Activated CD4-positive, alpha-beta T cell treated with anti-CD3 and anti-CD28 coated beads for 36 hours (primary cell): ENCODE measurements around the gene HSD17B14. TPM values are rescaled to one million over a fixed set of nuclear protein-coding genes. Genes with fewer than 3 reads are reported as not detected.
"Not testable (repeated sequence)": the region's sequence is repeated elsewhere in the genome, so short reads cannot be mapped to it uniquely, and the experiment has no call there.

Source experiments
- ATAC-seq: fragments of 200-7000 bp; cut with Tn5 transposase; one replicate; pipeline ENCODE4 v1.10.0; 2021; ENCODE audit warnings: mild to moderate bottlenecking, moderate library complexity
- CTCF ChIA-PET: fragments of 350-600 bp; sonication (Branson Sonifier 250); formaldehyde crosslinking; loops from one replicate; lab custom pipeline; 2021; ENCODE audit warnings: antibody characterized with exemption; lab: Charles Lee
- POLR2A ChIA-PET: fragments of 350-600 bp; sonication (Branson Sonifier 250); formaldehyde crosslinking; loops from one replicate; lab custom pipeline; 2021; ENCODE audit warnings: antibody characterized with exemption, inconsistent platforms; lab: Charles Lee
- DNase-seq: peaks from one replicate; pipeline ENCODE4 v3.0.0-alpha.2; 2020
- H3K27ac Mint-ChIP-seq: one replicate; pipeline ENCODE4 v1.8.0; 2021; ENCODE audit warnings: mixed read lengths
- H3K27me3 Mint-ChIP-seq: one replicate; pipeline ENCODE4 v1.8.0; 2021; ENCODE audit warnings: mixed read lengths
- H3K36me3 Mint-ChIP-seq: one replicate; pipeline ENCODE4 v1.8.0; 2021; ENCODE audit warnings: low read depth, mixed read lengths
- H3K4me1 Mint-ChIP-seq: one replicate; pipeline ENCODE4 v1.8.0; 2021; ENCODE audit warnings: mixed read lengths
- H3K4me3 Mint-ChIP-seq: one replicate; pipeline ENCODE4 v1.8.0; 2021; ENCODE audit warnings: mild to moderate bottlenecking, moderate library complexity, mixed read lengths
- H3K9me3 Mint-ChIP-seq: one replicate; pipeline ENCODE4 v1.8.0; 2021; ENCODE audit warnings: low read depth, mixed read lengths
- intact Hi-C, 2 experiments: fragments of 100-400 bp; cut with DNase I in 1 of 2; cut with micrococcal nuclease in 1 of 2; formaldehyde crosslinking; loops; one replicate each; pipeline versions ENCODE4 v1.14.2 to v1.15.1; 2022 to 2024; cut with DNase I, micrococcal nuclease
- total RNA-seq, 2 experiments: library from RNA; stranded (reverse); gene quantifications; one replicate each; pipeline ENCODE4 v1.2.3, GENCODE V29; 2021

Gene HSD17B14
- total RNA-seq, 2 experiments from 2014 or later: 0.21 to 0.83 TPM

DNA sequence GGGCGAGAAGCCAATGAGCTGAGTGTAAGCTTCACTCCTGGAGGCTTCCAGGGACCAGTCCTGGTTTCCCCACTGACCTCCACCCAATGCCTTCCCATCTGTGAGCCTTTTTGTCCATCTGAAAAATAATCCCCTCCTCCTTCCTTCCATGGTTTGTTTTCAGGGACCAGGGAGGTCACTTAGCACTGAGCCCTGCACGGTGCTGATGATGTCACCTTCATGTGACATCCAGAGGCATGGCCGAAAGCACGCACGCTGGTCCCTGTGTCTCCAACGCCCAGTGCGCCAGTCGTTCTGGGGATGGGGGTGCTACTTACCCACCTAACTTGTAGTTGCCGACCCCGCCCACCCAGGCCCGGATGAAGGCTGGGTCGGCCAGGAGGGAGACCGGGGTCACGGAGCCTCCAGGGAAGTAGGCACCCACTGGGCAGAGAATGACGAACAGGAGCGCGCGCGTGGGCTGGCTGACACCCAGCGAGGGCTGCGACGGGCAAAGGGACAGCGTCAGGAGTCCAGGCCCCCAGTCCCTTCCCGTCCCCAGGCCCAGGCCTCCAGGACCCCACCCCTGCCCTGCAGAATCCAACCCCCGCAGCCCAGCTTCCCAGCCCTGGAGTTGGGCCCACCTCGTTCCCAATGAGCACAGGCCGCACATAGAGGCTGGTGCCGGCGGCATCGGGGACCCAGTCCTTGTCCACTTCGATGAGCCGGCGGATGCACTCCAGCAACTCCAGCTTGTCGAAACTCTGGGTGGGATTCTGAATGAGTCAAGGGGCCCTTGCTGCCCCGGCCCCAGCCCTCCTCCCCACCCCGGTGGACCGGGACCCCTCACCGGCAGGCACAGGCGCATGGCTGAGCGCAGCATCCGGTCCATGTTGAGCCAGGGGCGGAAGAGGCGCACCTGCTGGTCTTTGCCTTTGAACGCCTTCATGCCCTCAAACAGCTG is 36.7 kb downstream of the HSD17B14 start:
- Mint-ChIP-seq H3K4me1 (peaks cover 4% of the 10 kb centered on the region), H3K36me3 (peaks cover under 1% of the 10 kb centered on the region), H3K9me3 (no peaks in the 10 kb centered on the region), H3K27ac (no peak overlapping the region), H3K4me3 (no peak overlapping the region), H3K27me3 (no peaks in the 10 kb centered on the region)
- no peak for DNase-seq
- ChIA-PET POLR2A (no interaction called here), CTCF (interaction anchor here (1.2 kb wide), 1 partner anchor 10 kb away, joined by 7 read pairs; no protein-coding TSS in a partner anchor)
- no peak for ATAC-seq
- intact Hi-C loops: no loop called here

DNA sequence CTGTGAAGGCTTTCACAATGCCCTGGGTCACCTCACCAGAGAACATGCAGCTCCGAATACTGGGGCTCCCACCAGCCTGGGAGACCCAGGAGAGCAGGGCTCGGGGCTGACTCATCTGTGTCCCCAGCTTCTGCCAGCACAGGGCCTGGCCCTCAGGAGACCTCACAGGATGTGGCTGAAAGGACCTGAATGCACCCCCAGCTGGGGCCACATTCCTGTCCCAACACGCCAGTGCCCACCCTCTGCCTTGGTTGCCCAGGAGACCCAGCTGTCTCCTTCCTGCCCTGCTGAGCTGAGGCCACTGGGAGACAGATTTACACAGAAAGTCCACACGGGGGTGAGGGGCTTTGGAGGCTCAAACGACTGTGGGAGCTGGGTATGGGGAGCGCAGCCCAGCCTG is 37.4 kb downstream of the HSD17B14 start:
- intact Hi-C loops: no loop called here
- Mint-ChIP-seq H3K4me3 (no peak overlapping the region), H3K4me1 (peaks cover 7% of the 10 kb centered on the region), H3K9me3 (no peaks in the 10 kb centered on the region), H3K27ac (no peak overlapping the region), H3K36me3 (peaks cover 4% of the 10 kb centered on the region), H3K27me3 (no peaks in the 10 kb centered on the region)
- DNase-seq (no peak), ATAC-seq (no peak)
- POLR2A ChIA-PET: no interaction called here
- CTCF ChIA-PET: interaction anchor here (0.6 to 1.2 kb wide), 2 partner anchors 9 to 108 kb away, joined by 4 to 7 read pairs; no protein-coding TSS in a partner anchor

- Mint-ChIP-seq H3K27me3 (no peaks in the 10 kb centered on the region), H3K9me3 (no peaks in the 10 kb centered on the region), H3K4me3 (no peak overlapping the region), H3K36me3 (peaks cover 4% of the 10 kb centered on the region), H3K27ac (no peak overlapping the region), H3K4me1 (peaks cover 7% of the 10 kb centered on the region)
- ChIA-PET POLR2A (no interaction called here), CTCF (interaction anchor here (1.0 to 1.3 kb wide), 2 partner anchors 9 to 14 kb away, joined by 3 read pairs; partner anchors contain the start of gene BCAT2)
- ATAC-seq (no peak), DNase-seq (no peak)
- intact Hi-C loops: no loop called here
Observed at GRCh38 chr19:48797103-48797502, 39.2 kb downstream of the HSD17B14 start.

DNA sequence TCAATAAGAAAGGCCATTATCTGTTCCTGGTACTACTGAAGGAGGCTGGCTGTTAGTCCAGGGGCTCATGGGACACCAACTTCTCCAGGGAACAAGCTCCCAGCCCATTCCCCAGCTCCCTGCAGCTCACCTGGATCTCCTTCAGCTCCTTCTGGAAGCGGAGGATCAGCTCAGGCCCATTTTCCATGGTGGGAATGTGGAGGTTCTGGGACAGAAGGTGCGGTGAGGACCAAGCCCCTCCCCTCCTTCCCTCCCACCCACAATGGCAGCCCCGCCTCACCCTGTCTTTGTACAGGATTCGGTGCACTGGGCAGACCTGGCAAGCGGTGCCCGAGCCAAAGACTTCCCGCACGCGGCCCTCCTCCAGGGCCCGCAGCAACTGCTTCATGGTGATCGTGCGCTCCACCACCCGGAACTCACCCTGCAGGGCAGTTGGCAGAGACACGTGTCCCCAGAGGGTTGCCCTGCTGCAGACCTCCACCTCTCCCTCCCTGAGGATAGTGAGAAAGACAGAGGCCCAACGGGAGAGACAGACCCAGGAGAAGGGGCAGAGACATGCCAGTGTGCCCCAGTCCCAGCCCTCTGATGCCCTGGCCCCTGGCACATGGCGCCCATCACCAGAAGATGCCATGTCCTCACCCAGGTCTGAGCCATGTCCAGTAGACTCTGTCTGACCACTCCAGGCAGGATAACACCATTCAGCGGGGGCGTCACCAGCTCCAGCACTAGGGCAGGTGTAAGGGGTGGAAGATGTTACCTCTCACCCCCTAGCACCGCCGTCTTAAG is 39.8 kb downstream of the HSD17B14 start:
- ChIA-PET CTCF (interaction anchor here (0.7 to 3.5 kb wide), 8 partner anchors 9 to 46 kb away, joined by 3 to 44 read pairs (median 3); partner anchors contain the start of genes BCAT2 and HSD17B14), POLR2A (no interaction called here)
- Mint-ChIP-seq H3K27ac (no peak overlapping the region), H3K4me3 (no peak overlapping the region), H3K4me1 (peaks cover 7% of the 10 kb centered on the region), H3K27me3 (no peaks in the 10 kb centered on the region), H3K36me3 (peaks cover 4% of the 10 kb centered on the region), H3K9me3 (no peaks in the 10 kb centered on the region)
- ATAC-seq (no peak), DNase-seq (no peak)
- intact Hi-C loops: no loop called here

DNA sequence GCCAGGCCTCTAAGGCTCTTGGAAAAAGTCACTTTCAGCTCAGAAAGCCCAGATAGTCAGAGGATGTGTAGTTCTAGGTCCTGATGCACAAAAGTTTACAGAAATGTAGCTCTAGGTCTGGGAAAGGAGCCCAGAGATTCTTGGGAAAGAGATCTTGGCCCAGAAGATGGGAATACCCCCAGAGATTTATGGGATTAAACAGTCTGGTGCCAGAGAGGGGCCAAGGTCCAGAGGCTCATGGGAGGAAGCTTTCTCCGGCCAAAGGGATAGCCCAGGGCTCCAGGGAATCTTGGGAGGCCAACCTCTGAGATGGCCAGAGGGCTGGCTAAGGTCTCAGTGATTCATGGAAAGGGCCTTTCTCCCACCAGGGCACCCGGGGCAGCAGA is 40.6 kb downstream of the HSD17B14 start:
- Mint-ChIP-seq H3K4me3 (peak overlapping the region; percentile 70), H3K27me3 (no peaks in the 10 kb centered on the region), H3K27ac (peak overlapping the region; percentile 82), H3K4me1 (peaks cover 7% of the 10 kb centered on the region), H3K9me3 (no peaks in the 10 kb centered on the region), H3K36me3 (peaks cover 4% of the 10 kb centered on the region)
- intact Hi-C loops: loop anchor here (1.0 kb wide), 11 partner anchors 16 to 176 kb away; partner anchors contain the start of genes BAX (in 1 of the 2), BCAT2 (in 1 of the 2), CA11 (in 1 of the 2) and NUCB1 (in 1 of the 2)
- ATAC-seq (no peak), DNase-seq (no peak)
- ChIA-PET CTCF (interaction anchor here (0.6 to 3.5 kb wide), 36 partner anchors 9 to 432 kb away, joined by 3 to 44 read pairs (median 5); partner anchors contain the start of genes BCAT2, CA11, DHDH and GYS1), POLR2A (interaction anchor here (0.7 to 1.1 kb wide), 3 partner anchors 11 to 172 kb away, joined by 3 to 4 read pairs (median 4); no protein-coding TSS in a partner anchor)

GRCh38 chr19:48795055-48795684 is 41.1 kb downstream of the HSD17B14 start:
- H3K9me3 Mint-ChIP-seq: no peaks in the 10 kb centered on the region
- H3K36me3 Mint-ChIP-seq: peaks cover 4% of the 10 kb centered on the region
- ChIA-PET CTCF (interaction anchor here (0.6 to 3.5 kb wide), 39 partner anchors 10 to 431 kb away, joined by 3 to 44 read pairs (median 5); partner anchors contain the start of genes BCAT2, CA11, DHDH and GYS1), POLR2A (interaction anchor here (0.7 to 1.1 kb wide), 3 partner anchors 12 to 173 kb away, joined by 3 to 4 read pairs (median 4); no protein-coding TSS in a partner anchor)
- DNase-seq (peak; percentile 91), ATAC-seq (peak; percentile 99)
- intact Hi-C loops: loop anchor here (1.0 kb wide), 11 partner anchors 16 to 176 kb away; partner anchors contain the start of genes BAX (in 1 of the 2), BCAT2 (in 1 of the 2), CA11 (in 1 of the 2) and NUCB1 (in 1 of the 2)
- no peaks in the 10 kb centered on the region for H3K27me3 Mint-ChIP-seq
- peak overlapping the region; percentile 82 for H3K27ac Mint-ChIP-seq
- peaks cover 7% of the 10 kb centered on the region for H3K4me1 Mint-ChIP-seq
- H3K4me3 Mint-ChIP-seq: peak overlapping the region; percentile 70

DNA sequence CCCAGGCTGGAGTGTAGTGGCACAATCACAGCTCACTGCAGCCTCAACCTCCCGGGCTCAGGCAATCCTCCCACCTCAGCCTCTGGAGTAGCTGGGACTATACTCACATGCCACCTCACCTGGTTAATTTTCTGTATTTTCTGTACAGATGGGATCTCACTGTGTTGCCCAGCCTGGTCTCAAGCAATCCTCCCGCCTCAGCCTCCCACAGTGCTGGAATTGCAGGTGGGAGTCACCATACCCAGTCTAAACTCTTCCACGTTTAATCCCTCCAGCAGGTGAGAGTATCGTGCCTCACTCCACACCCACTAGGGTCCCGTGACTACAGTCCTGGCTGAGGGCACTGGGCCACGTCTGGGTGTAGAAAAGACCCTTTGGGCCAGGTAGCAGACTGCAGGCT is 42.0 kb downstream of the HSD17B14 start:
- no peak overlapping the region for H3K27ac Mint-ChIP-seq
- ChIA-PET POLR2A (no interaction called here), CTCF (interaction anchor here (0.6 to 3.5 kb wide), 8 partner anchors 34 to 200 kb away, joined by 3 to 44 read pairs (median 9); partner anchors contain the start of genes HSD17B14 and RUVBL2)
- DNase-seq: no peak
- H3K4me1 Mint-ChIP-seq: peaks cover 7% of the 10 kb centered on the region
- H3K9me3 Mint-ChIP-seq: no peaks in the 10 kb centered on the region
- H3K4me3 Mint-ChIP-seq: peak overlapping the region; percentile 70
- H3K27me3 Mint-ChIP-seq: no peaks in the 10 kb centered on the region
- peaks cover 4% of the 10 kb centered on the region for H3K36me3 Mint-ChIP-seq
- no peak for ATAC-seq
- intact Hi-C loops: no loop called here

DNA sequence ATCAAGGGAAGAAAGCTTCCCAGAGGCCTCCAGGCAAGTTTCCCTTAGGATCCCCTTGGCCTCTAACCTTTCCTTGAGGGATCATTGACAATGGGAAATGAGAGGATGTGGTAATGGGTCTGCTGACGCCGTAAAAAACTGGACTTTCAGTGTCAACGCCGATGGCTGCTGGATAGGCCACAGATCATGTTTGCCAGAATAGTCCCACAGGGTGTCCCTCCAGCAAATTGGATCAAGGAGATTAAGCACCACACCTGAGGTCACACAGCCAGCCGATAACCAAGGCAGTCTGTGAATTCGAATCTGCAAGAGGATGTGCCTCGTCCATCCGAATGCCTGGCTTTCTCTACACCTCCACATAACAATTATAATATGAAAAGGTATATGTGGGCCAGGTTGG is 43.0 kb downstream of the HSD17B14 start:
- CTCF ChIA-PET: interaction anchor here (1.8 to 3.5 kb wide), 3 partner anchors 35 to 201 kb away, joined by 3 to 44 read pairs (median 8); partner anchors contain the start of gene RUVBL2
- peaks cover 4% of the 10 kb centered on the region for H3K36me3 Mint-ChIP-seq
- no peak for ATAC-seq
- no peak overlapping the region for H3K27ac Mint-ChIP-seq
- intact Hi-C loops: no loop called here
- POLR2A ChIA-PET: no interaction called here
- H3K4me1 Mint-ChIP-seq: peaks cover 7% of the 10 kb centered on the region
- no peaks in the 10 kb centered on the region for H3K27me3 Mint-ChIP-seq
- H3K4me3 Mint-ChIP-seq: no peak overlapping the region
- no peaks in the 10 kb centered on the region for H3K9me3 Mint-ChIP-seq
- no peak for DNase-seq

- intact Hi-C loops: loop anchor here in 1 of 2 experiments (10.0 kb wide), 1 partner anchor 417 kb away; no protein-coding TSS in a partner anchor
- ATAC-seq, H3K4me3 Mint-ChIP-seq, H3K27ac Mint-ChIP-seq, POLR2A ChIA-PET, H3K9me3 Mint-ChIP-seq, H3K27me3 Mint-ChIP-seq, H3K36me3 Mint-ChIP-seq, H3K4me1 Mint-ChIP-seq, DNase-seq: not testable (repeated sequence)
- CTCF ChIA-PET: interaction anchor here (0.6 to 2.7 kb wide), 19 partner anchors 8 to 242 kb away, joined by 3 to 58 read pairs (median 4); partner anchors contain the start of genes BAX and HSD17B14
Observed at GRCh38 chr19:48787331-48787730, 49.0 kb downstream of the HSD17B14 start.

DNA sequence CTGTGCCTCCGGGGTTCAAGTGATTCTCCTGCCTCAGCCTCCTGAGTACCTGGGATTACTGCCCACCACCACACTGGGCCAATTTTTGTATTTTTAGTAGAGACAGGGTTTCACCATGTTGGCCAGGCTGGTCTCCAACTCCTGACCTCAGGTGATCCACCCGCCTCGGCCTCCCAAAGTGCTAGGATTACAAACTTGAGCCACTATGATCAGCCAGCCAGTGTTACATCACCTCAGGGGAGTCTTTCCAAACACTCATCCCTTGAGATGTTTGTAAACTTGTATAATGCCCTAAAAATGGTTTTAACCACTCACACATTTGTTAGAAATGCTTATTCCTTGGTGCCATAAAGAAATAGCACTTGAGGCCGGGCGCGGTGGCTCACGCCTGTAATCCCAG is 49.9 kb downstream of the HSD17B14 start:
- intact Hi-C loops: loop anchor here in 1 of 2 experiments (10.0 kb wide), 1 partner anchor 418 kb away; no protein-coding TSS in a partner anchor
- DNase-seq, ATAC-seq, H3K4me1 Mint-ChIP-seq, H3K9me3 Mint-ChIP-seq, H3K36me3 Mint-ChIP-seq, H3K27me3 Mint-ChIP-seq, POLR2A ChIA-PET, H3K4me3 Mint-ChIP-seq, H3K27ac Mint-ChIP-seq: not testable (repeated sequence)
- CTCF ChIA-PET: interaction anchor here (0.9 to 3.2 kb wide), 4 partner anchors 9 to 56 kb away, joined by 3 to 58 read pairs (median 15); partner anchors contain the start of gene HSD17B14
